ENCODE data around the gene ALDH4A1. TPM values are rescaled to one million over a fixed set of nuclear protein-coding genes. Genes with fewer than 3 reads are reported as not detected.

Gene ALDH4A1
- total and polyA plus RNA-seq, 9 of the 15 experiments (the other 6 are each of a cell fraction or from before 2014, with no cell fraction given): 0.27 to 31.4 (median 16.6) TPM

DNA sequence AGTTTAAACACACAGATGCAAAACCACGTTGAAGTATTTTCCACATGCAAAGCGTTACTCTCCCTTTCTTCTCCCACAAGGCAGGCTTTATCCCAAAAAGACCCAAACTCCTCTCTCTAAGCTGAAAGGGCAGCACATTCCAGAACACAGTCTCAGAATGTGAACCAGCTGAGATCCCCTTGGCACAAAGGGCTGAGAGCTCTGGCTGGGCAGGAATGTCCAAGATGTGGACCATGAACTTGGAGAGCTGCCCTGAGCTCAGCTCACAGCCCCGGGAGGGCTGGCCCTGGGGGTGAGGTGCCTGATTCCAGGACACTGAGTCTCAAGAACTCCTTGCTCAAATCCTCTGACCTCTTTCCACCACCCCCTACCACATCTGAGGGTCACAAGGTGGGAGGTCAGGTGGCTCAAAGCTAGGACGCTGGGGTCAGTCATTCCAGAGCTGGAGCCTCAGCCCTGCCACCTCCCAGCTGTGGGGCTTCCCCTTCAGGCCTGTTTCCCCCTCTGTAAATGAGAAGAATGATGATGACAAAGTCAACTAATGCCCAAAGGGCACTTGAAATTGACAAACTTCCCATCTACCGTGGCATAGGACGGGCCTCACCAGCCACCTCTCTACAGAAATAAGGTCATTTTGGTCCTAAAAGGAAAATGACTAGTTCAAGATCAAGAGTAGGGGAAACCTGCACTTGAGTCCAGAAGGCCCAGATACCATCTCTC is 11.5 kb downstream of the ALDH4A1 start (continued):
- TF ChIP-seq TFE3 (CRISPR knock-in tag; IDR thresholded peaks at IDR 0.05): no peak
- TF ChIP-seq ZNF644 (tag; IDR thresholded peaks at IDR 0.05; ENCODE audit: low read depth): no peak
- no peak for TF ChIP-seq ZNF174 (CRISPR knock-in tag; IDR thresholded peaks at IDR 0.05)

GRCh38 chr1:18886003-18886335 is 16.4 kb downstream of the ALDH4A1 start:
- CTCF ChIA-PET (ENCODE audit: low intra/inter-chr PET ratio): interaction anchor here (7.0 kb wide), 1 partner anchor 26 kb away, joined by 108 read pairs; no protein-coding TSS in a partner anchor
- H3K9me3 ChIP-seq (replicated peaks; ENCODE audit: control insufficient read depth, insufficient read depth, low read depth, low read length): no peaks in the 10 kb centered on the region
- POLR2A ChIA-PET: no interaction called here
- peaks cover 3% of the 10 kb centered on the region; the same call in 1 of the 2 replicates for H4K20me1 ChIP-seq (replicated peaks; ENCODE audit: control insufficient read depth, insufficient read depth, low read length)
- intact Hi-C loops (cut with micrococcal nuclease): no loop called here
- H3K4me3 ChIP-seq: no peak overlapping the region
- ATAC-seq (no peak), DNase-seq (ENCODE audit: extremely low read depth in 1 of 4, low spot score in 3 of 4) (no peak), FAIRE-seq (no peak)
- in situ Hi-C loops (cut with MboI): loop anchor here (10.0 kb wide), 2 partner anchors 359 to 769 kb away; no protein-coding TSS in a partner anchor
- H3K9ac ChIP-seq (ENCODE audit: insufficient read depth in 1 of 2, low read depth in 2 of 2, low read length in 2 of 2): no peak overlapping the region
- H3K27me3 ChIP-seq (ENCODE audit: control insufficient read depth in 2 of 2, insufficient read depth in 2 of 2, low read length in 2 of 2): no peaks in the 10 kb centered on the region
- no peaks in the 10 kb centered on the region for H3K9me1 ChIP-seq (ENCODE audit: control insufficient read depth, insufficient read depth, low read length)
- H3K4me2 ChIP-seq (ENCODE audit: insufficient read depth, low read length): no peak overlapping the region
- no peak overlapping the region for H2AFZ ChIP-seq (ENCODE audit: low read depth, low read length)
- no TSS peak for BruUV-seq (replicated peaks)
- peaks cover 12% of the 10 kb centered on the region; the same call in 1 of the 3 replicates for H3K36me3 ChIP-seq (ENCODE audit: control insufficient read depth, insufficient read depth, low read length)
- H3K4me1 ChIP-seq (replicated peaks in 1 of 2; ENCODE audit: control insufficient read depth in 2 of 2, insufficient read depth in 2 of 2, low read length in 2 of 2): peaks cover 0 to 5% of the 10 kb centered on the region in 2 experiments; a peak in 1 of 5 replicates
- H3K79me2 ChIP-seq (ENCODE audit: control insufficient read depth, insufficient read depth, low read length): no peaks in the 10 kb centered on the region
- WGBS (ENCODE audit: insufficient coverage, low coverage, missing lambda C conversion rate): 89% methylated on average over 1 of the region's 1 CpG
- no peak overlapping the region for H3K27ac ChIP-seq (ENCODE audit: extremely low read depth, low read depth, low read length)
- TF ChIP-seq, protein P1, sequence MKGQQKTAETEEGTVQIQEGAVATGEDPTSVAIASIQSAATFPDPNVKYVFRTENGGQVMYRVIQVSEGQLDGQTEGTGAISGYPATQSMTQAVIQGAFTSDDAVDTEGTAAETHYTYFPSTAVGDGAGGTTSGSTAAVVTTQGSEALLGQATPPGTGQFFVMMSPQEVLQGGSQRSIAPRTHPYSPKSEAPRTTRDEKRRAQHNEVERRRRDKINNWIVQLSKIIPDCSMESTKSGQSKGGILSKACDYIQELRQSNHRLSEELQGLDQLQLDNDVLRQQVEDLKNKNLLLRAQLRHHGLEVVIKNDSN (CRISPR knock-in tag; IDR thresholded peaks at IDR 0.05): no peak
- TF ChIP-seq ZFP30 (CRISPR knock-in tag; IDR thresholded peaks at IDR 0.05; ENCODE audit: borderline replicate concordance): no peak
- no peak for TF ChIP-seq FOSL1 (tag; conservative IDR thresholded peaks at IDR 0.05)
- TF ChIP-seq ZBTB1 (CRISPR knock-in tag; IDR thresholded peaks at IDR 0.05; ENCODE audit: borderline replicate concordance, low read depth): no peak
- TF ChIP-seq, protein P2, sequence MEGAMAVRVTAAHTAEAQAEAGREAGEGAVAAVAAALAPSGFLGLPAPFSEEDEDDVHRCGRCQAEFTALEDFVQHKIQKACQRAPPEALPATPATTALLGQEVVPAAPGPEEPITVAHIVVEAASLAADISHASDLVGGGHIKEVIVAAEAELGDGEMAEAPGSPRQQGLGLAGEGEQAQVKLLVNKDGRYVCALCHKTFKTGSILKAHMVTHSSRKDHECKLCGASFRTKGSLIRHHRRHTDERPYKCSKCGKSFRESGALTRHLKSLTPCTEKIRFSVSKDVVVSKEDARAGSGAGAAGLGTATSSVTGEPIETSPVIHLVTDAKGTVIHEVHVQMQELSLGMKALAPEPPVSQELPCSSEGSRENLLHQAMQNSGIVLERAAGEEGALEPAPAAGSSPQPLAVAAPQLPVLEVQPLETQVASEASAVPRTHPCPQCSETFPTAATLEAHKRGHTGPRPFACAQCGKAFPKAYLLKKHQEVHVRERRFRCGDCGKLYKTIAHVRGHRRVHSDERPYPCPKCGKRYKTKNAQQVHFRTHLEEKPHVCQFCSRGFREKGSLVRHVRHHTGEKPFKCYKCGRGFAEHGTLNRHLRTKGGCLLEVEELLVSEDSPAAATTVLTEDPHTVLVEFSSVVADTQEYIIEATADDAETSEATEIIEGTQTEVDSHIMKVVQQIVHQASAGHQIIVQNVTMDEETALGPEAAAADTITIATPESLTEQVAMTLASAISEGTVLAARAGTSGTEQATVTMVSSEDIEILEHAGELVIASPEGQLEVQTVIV (CRISPR knock-in tag; IDR thresholded peaks at IDR 0.05; ENCODE audit: borderline replicate concordance): no peak
- no peak for TF ChIP-seq ZNF354B (CRISPR knock-in tag; IDR thresholded peaks at IDR 0.05)
- no peak for TF ChIP-seq FOXA1 (IDR thresholded peaks at IDR 0.05; ENCODE audit: borderline replicate concordance)
- TF ChIP-seq TAF15 (IDR thresholded peaks at IDR 0.05; ENCODE audit: low read depth, low read length): no peak
- TF ChIP-seq ZNF507 (tag; conservative IDR thresholded peaks at IDR 0.05): no peak
- TF ChIP-seq SMAD4 (CRISPR knock-in tag; conservative IDR thresholded peaks at IDR 0.05): no peak
- TF ChIP-seq ZNF584 (CRISPR knock-in tag; IDR thresholded peaks at IDR 0.05; ENCODE audit: low read depth): no peak
- TF ChIP-seq CREB1 (IDR thresholded peaks at IDR 0.05): no peak
- no peak for TF ChIP-seq CREB1 (CRISPR knock-in tag; IDR thresholded peaks at IDR 0.05)
- TF ChIP-seq ZNF551 (CRISPR knock-in tag; IDR thresholded peaks at IDR 0.05): no peak
